Activated naive CD4-positive, alpha-beta T cell treated with anti-CD3 and anti-CD28 coated beads, Interleukin-2, amount 50 U/mL, for 72 hours (primary cell): ENCODE data around the gene DENND6B. TPM values are rescaled to one million over a fixed set of nuclear protein-coding genes. Genes with fewer than 3 reads are reported as not detected.
"Not testable (repeated sequence)": the region's sequence is repeated elsewhere in the genome, so short reads cannot be mapped to it uniquely, and the experiment has no call there.

ENCODE experiments used
- ATAC-seq, 2 donors: fragments of 150-1000 bp; cut with Tn5 transposase; 2 replicates each; pipeline ENCODE4 v1.10.0; 2021; ENCODE audit warnings: mild to moderate bottlenecking in 2 of 2, moderate library complexity in 2 of 2
- DNase-seq, 2 donors: peaks; one replicate each; pipeline ENCODE4 v3.0.0; 2021 to 2022; ENCODE audit warnings: low spot score in 2 of 2
- H3K27ac Mint-ChIP-seq, 2 donors: one replicate each; pipeline ENCODE4 v1.8.0; 2022; ENCODE audit warnings: mild to moderate bottlenecking in 2 of 2, mixed read lengths in 2 of 2
- H3K36me3 Mint-ChIP-seq, 2 donors: one replicate each; pipeline ENCODE4 v1.8.0; 2022; ENCODE audit warnings: mixed read lengths in 2 of 2
- H3K9me3 Mint-ChIP-seq, 2 donors: one replicate each; pipeline ENCODE4 v1.8.0; 2022; ENCODE audit warnings: mixed read lengths in 2 of 2
- total RNA-seq, 2 donors: library from RNA; stranded (reverse); gene quantifications; one replicate each; pipeline ENCODE4 v1.2.3, GENCODE V29; 2022

The DENND6B gene
- total RNA-seq, 2 donors from 2014 or later, result 4.1 to 4.3 TPM

GRCh38 chr22:50343541-50343935, 16.7 kb upstream of the DENND6B start:
- no peaks in the 10 kb centered on the region for H3K36me3 Mint-ChIP-seq
- H3K27ac Mint-ChIP-seq, result no peak overlapping the region
- no peak for ATAC-seq
- no peak for DNase-seq
- no peaks in the 10 kb centered on the region for H3K9me3 Mint-ChIP-seq

DNA sequence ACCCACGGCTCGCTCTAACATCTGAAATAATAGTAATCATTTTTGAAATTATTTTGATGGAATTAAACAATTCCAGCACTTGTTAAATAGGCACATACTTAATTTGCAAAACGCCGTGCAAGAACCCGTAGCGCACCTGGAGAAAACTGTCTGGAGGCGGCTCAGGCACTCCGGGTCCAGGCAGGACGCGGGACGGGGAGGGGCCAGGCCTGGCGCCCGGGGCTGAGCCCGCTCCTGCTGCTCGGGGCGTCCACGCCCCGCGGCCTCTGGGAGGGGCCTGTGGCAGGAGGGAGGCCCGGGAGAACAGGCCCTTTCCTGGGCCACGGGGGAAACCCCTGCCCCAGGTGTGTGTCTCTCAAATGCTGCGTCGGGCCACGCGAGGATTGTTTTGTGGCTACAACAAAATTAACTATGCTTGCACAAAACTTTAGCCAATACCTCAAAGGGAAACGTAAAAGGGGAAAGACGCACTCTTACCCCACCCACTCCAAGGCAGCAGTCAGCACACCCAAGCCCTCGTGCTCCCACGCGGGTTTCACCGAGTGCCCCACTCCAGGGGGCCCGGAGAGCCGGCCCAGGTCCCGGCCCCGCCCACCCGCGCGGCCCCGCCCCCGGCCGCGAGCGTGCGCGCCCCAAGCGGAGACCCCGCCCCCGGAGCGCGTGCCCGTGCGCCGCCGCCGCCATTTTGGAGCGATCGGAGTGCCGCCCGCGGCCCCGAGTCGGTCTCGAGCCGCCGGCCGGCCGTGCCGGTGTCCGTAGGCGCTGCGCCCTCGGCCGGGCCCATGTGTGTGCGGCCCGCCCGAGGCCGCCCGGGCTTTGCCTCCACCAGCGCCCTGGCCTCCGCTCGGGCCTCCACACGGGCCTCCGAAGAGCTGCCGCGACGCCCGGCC, 16.1 kb upstream of the DENND6B start, which contains the start of gene PPP6R2:
Gene PPP6R2, plus strand, starts transcription at position 677 of the 890 bp plus-strand sequence. CDS start 50,582 bp downstream, outside the sequence.
- DNase-seq, result peak; percentile 90 to 95
- H3K9me3 Mint-ChIP-seq, result no peaks in the 10 kb centered on the region
- peak; percentile 82 to 90 for ATAC-seq
- peak within 1 kb of the TSS; percentile 54 to 86 for H3K27ac Mint-ChIP-seq
- no peaks in the 10 kb centered on the region for H3K36me3 Mint-ChIP-seq

- H3K9me3 Mint-ChIP-seq, result no peaks in the 10 kb centered on the region
- DNase-seq, result peak; percentile 88 to 97
- ATAC-seq, result peak; percentile 66 to 69
- no peaks in the 10 kb centered on the region for H3K36me3 Mint-ChIP-seq
- peak overlapping the region; percentile 54 to 86 for H3K27ac Mint-ChIP-seq
Observed at GRCh38 chr22:50341977-50342650, 15.3 kb upstream of the DENND6B start.

DNA sequence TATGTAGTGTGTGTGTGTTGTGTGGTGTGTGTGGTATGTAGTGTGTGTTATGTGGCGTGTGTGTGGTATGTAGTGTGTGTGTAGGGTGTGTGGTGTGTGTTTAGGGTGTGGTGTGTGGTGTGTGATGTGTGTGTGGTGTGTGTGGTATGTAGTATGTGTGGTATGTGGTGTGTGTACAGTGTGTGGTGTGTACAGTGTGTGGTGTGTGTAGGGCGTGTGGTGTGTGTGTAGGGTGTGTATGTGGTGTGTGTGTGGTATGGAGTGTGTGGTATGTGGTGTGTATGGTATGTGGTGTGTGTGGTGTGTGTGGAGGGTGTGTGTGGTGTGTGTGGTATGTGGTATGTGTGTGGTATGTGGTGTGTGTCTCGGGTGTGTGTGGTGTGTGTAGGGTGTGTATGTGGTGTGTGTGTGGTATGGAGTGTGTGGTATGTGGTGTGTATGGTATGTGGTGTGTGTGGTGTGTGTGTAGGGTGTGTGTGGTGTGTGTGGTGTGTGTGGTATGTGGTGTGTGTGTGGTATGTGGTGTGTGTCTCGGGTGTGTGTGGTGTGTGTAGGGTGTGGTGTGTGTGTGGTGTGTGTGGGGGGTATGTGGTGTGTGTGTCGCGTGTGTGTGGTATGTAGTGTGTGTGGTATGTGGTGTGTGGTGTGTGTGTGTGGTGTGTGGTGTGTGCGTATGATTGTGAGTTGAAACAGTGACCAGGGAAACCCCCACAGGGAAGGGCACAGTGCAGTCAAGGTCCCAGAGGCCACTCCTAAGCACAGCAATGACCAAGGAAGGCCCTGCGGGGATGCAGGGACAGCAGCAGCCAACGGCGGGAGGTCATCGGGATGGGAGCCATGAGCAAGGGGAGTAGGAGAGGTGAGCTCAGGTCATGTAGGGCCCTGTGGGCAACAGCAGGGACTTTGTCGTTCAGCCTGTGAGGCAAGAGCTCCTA, 13.4 kb upstream of the DENND6B start:
- Mint-ChIP-seq H3K27ac (no peak overlapping the region), H3K36me3 (no peaks in the 10 kb centered on the region), H3K9me3 (no peaks in the 10 kb centered on the region)
- ATAC-seq (peak in 1 of 2 donors; percentile 13), DNase-seq (peak in 1 of 2 donors; percentile 39)

DNA sequence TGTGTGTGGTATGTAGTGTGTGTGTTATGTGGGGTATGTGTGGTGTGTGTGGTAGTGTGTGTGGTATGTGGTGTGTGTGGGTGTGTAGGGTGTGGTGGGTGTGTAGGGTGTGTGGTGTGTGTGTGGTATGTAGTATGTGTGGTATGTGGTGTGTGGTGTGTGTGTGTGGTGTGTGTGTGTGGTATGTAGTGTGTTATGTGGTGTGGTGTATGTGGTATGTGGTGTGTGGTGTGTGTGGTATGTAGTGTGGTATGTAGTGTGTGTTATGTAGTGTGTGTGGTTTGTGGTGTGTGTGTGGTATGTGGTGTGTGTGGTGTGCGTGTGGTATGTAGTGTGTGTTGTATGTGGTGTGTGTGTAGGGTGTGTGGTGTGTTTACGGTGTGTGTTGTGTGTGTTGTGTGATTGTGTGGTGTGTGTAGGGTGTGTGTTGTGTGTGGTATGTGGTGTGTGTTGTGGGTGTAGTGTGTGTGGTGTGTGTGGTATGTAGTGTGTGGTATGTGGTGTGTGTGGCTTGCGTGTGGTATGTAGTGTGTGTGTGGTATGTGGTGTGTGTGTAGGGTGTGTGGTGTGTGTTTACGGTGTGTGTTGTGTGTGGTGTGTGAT, 12.1 kb upstream of the DENND6B start:
- DNase-seq, result no peak
- no peaks in the 10 kb centered on the region for H3K9me3 Mint-ChIP-seq
- H3K36me3 Mint-ChIP-seq, result no peaks in the 10 kb centered on the region
- no peak for ATAC-seq
- H3K27ac Mint-ChIP-seq, result no peak overlapping the region

DNA sequence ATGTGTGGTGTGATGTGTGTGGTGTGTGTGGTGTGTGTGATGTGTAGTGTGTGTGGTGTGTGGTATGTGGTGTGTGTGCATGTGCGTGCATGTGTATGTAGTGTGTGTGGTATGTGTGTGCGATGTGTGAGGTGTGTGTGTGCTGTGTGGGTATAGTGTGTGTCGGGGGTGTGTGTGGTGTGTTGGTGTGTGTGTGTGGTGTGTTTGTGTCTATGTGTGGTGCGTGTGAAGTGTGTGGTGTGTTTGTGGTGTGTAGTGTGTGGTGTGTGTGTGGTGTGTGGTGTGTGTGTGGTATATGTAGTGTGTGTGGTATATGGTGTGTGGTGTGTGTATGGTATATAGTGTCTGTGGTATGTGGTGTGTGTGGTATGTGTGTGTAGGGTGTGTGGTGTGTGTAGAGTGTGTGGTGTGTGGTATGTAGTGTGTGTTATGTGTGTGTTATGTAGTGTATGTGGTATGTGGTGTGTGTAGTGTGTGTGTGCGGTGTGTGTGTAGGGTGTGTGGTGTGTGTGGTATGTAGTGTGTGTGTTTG, 11.3 kb upstream of the DENND6B start:
- no peak for ATAC-seq
- Mint-ChIP-seq H3K27ac (no peak overlapping the region), H3K36me3 (no peaks in the 10 kb centered on the region), H3K9me3 (no peaks in the 10 kb centered on the region)
- DNase-seq, result no peak

DNA sequence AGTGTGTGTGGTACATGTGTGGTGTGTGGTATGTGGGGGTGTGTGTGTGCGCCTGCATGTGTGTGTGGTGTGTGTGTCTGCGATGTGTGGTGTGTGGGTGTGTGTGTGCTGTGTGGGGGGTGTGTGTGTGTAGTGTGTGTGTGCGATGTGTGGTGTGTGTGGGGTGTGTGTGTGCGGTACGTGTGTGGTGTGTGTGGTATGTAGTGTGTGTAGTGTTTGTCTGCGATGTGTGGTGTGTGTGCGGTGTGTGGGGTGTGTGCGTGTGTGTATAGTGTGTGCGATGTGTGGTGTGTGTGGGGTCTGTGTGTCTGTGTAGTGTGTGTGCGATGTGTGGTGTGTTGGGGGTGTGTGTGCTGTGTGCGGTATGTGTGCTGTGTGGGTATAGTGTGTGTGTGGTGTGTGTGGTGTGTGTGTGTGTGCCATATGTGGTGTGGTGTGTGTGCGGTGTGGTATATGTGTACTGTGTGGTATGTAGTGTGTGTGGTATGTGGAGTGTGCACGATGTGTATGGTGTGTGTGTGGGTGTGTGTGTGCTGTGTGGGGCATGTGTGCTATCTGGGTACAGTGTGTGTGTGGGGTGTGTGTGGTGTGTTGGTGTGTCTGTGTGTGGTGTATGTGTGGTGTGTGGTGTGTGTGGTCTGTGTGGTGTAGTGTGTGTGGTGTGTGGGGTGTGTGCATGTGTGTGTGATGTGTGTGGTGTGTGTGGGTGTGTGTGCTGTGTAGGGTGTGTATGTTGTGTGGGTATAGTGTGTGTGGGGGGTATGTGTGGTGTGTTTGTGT, 10.6 kb upstream of the DENND6B start:
- H3K9me3 Mint-ChIP-seq, result no peaks in the 10 kb centered on the region
- H3K36me3 Mint-ChIP-seq, result no peaks in the 10 kb centered on the region
- ATAC-seq (no peak), DNase-seq (no peak)
- H3K27ac Mint-ChIP-seq, result no peak overlapping the region

DNA sequence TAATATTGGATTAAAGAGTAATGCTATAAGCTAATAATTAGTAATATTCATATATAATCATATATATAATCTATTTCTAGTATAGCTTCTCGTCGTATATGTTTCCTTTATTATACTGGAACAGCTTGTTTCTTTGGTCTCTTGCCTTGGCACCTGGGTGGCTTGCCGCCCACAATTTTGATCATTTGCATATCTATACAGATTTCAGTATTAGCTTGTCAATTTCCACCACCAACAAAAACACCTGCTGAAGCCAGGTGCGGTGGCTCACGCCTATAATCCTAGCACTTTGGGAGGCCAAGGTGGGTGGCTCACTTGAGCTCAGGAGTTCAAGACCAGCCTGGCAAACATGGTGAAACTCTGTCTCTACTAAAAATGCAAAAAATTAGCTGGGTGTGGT, 7.6 kb upstream of the DENND6B start:
- not testable (repeated sequence) for ATAC-seq, DNase-seq, H3K27ac Mint-ChIP-seq, H3K36me3 Mint-ChIP-seq, H3K9me3 Mint-ChIP-seq

DNA sequence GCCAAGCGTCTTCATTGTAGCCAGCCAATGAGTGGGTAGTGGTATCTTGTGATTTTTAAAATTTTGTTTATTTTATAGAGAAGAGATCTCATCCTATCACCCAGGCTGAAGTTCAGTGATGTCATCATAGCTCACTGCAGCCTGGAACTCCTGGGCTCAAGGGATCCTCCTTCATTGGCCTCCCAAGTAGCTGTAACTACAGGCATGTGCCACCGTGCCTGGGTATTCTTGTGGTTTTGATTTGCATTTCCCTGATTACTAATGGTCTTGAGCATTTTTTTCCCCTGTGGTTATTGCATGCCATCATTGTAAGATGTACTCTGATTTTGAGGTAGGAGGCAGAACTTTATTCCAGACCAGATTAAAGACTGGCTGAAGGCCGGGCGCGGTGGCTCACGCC, 2.4 kb upstream of the DENND6B start:
- Mint-ChIP-seq H3K36me3 (no peaks in the 10 kb centered on the region), H3K27ac (peak overlapping the region in 1 of 2 donors; percentile 7), H3K9me3 (no peaks in the 10 kb centered on the region)
- ATAC-seq (peak in 1 of 2 donors; percentile 4), DNase-seq (no peak)

DNA sequence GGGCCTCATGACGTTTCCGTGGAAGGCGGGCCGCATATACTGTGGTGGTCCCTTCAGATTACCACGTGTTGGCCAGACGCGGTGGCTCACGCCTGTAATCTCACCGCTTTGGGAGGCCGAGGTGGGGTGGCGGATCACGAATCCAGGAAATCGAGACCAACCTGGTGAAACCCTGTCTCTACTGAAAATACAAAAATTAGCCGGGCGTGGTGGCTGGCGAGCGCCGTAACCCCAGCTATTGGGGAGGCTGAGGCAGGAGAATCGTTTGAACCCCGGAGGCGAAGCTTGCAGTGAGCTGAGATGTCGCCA, 853 bp upstream of the DENND6B start:
- no peak for ATAC-seq
- no peaks in the 10 kb centered on the region for H3K36me3 Mint-ChIP-seq
- no peaks in the 10 kb centered on the region for H3K9me3 Mint-ChIP-seq
- H3K27ac Mint-ChIP-seq, result peak overlapping the region in 1 of 2 donors; percentile 87
- no peak for DNase-seq

DNA sequence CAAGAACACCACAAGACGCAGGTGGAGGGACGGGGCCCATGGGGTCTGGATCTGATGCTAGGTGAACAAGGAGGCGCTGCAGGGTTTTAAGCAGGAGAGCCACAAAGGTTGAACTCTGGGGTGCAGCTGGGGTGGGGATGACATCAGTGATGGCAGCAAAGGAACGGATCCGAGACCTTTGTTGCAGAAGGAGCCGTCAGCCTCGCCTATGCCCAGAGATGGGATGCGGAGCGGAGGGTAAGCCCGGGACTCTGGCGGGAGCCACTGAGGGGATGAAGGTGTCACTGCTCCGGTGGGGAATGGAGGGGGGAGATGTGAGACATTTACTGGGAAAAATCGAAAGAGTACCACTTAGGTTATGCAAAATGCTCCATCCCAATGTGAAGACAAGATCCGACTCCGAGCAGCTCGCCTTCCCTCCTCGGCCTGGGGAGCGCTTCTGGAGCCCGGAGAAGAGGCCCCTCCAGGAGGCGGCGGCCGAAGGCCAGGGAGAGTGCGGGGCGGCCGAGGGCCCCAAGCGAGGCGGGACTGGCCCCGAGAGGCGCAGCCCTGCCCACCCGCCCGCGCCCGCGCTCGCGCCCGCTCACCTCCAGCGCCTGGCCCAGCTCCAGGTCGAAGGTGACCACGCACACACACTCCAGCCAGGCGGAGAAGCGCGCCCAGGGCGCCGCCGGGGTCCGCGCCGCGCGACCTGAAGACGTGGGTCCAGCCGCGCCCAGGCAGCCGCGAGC, 422 bp downstream of the DENND6B start:
- Mint-ChIP-seq H3K9me3 (no peaks in the 10 kb centered on the region), H3K36me3 (no peaks in the 10 kb centered on the region), H3K27ac (peak overlapping the region in 1 of 2 donors; percentile 3)
- ATAC-seq, result no peak
- DNase-seq, result no peak

- no peak for DNase-seq
- no peak overlapping the region for H3K27ac Mint-ChIP-seq
- H3K36me3 Mint-ChIP-seq, result no peaks in the 10 kb centered on the region
Observed at GRCh38 chr22:50325444-50326224, 1.2 kb downstream of the DENND6B start.

DNA sequence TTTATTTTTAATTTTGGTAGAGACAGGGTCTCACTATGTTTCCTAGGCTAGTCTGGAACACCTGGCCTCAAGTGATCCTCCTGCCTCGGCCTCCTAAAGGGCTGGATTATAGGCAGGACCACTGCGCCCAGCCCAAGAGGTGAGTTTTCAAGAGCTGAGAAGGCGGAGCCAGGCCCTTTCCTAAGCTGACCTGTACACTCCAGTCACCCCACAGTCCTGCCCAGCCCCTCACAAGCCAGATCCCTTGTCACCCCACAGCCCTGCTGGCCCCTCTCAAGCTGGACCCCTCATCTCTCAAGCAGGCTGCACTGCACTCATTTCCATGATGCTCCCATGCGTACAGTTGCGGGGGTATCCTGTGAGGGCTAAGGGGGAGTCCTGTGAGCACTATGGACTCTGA, 2.9 kb downstream of the DENND6B start:
- H3K9me3 Mint-ChIP-seq, result no peaks in the 10 kb centered on the region
- no peak overlapping the region for H3K27ac Mint-ChIP-seq
- ATAC-seq (no peak), DNase-seq (no peak)
- no peaks in the 10 kb centered on the region for H3K36me3 Mint-ChIP-seq

More at GRCh38 chr22:50325444-50326224, 1.2 kb downstream of the DENND6B start:
- no peak for ATAC-seq
- H3K9me3 Mint-ChIP-seq, result no peaks in the 10 kb centered on the region

- DNase-seq, ATAC-seq, H3K36me3 Mint-ChIP-seq, H3K9me3 Mint-ChIP-seq, H3K27ac Mint-ChIP-seq: not testable (repeated sequence)
Observed at GRCh38 chr22:50322382-50323104, 4.3 kb downstream of the DENND6B start.
